Measurements from ENCODE around the gene RIN3. TPM values are rescaled to one million over a fixed set of nuclear protein-coding genes. Genes with fewer than 3 reads are reported as not detected.

RIN3 gene
- total and polyA plus RNA-seq, 2 experiments from 2014 or later, result 3.5 to 5.4 TPM

DNA sequence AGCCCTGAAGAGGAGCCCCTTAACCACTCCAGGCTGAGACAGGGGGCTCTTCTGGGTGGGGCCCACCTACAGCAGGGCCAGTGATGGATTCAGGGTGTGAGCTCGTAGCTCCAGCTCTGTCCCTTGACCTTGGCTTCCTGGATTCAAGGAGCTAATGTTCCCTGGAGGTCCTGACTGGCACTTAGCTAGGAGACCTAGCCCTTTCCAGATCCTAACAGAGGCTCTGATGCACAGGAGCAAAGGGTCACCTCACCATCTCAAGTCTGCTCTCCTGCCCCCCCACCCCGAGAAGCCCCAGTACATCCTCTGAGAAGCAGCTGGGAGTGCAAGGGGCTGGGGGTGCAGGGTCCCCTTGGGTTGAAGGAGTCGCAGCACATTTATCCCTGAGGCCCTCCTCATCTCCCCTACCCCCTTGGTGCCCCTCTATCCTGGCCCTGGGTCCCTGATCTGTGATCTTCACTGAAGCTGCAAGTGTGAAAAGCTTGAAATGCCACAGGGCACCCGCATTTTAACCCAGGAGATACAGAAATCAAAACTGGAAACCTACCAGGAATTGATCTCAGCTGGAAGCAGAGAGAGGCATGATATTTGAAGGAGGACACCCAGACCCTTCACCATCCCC lies 2.9 kb downstream of the RIN3 start:
- Histone ChIP-seq H3K27ac (no peak overlapping the region), H3K36me3 (no peaks in the 10 kb centered on the region), H3K4me3 (no peak overlapping the region), H3K27me3 (peaks cover 46% of the 10 kb centered on the region), H3K9me3 (ENCODE audit: low read depth) (no peaks in the 10 kb centered on the region), H3K4me1 (ENCODE audit: low read depth) (no peaks in the 10 kb centered on the region)
- TF ChIP-seq, protein P1, sequence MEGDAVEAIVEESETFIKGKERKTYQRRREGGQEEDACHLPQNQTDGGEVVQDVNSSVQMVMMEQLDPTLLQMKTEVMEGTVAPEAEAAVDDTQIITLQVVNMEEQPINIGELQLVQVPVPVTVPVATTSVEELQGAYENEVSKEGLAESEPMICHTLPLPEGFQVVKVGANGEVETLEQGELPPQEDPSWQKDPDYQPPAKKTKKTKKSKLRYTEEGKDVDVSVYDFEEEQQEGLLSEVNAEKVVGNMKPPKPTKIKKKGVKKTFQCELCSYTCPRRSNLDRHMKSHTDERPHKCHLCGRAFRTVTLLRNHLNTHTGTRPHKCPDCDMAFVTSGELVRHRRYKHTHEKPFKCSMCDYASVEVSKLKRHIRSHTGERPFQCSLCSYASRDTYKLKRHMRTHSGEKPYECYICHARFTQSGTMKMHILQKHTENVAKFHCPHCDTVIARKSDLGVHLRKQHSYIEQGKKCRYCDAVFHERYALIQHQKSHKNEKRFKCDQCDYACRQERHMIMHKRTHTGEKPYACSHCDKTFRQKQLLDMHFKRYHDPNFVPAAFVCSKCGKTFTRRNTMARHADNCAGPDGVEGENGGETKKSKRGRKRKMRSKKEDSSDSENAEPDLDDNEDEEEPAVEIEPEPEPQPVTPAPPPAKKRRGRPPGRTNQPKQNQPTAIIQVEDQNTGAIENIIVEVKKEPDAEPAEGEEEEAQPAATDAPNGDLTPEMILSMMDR (IDR thresholded peaks at IDR 0.05; ENCODE audit: low read depth, low read length), result no peak
- DNase-seq (ENCODE audit: low read depth in 1 of 2, low spot score in 1 of 2), result no peak

- no peak overlapping the region for H3K4me3 ChIP-seq
- no peaks in the 10 kb centered on the region for H3K9me3 ChIP-seq (ENCODE audit: low read depth)
- H3K36me3 ChIP-seq, result no peaks in the 10 kb centered on the region
- TF ChIP-seq, protein P1 (IDR thresholded peaks at IDR 0.05; ENCODE audit: low read depth, low read length), result no peak
- no peak overlapping the region for H3K27ac ChIP-seq
- DNase-seq (ENCODE audit: low read depth in 1 of 2, low spot score in 1 of 2), result no peak
- H3K27me3 ChIP-seq, result peaks cover 46% of the 10 kb centered on the region
- H3K4me1 ChIP-seq (ENCODE audit: low read depth), result no peaks in the 10 kb centered on the region
Observed at GRCh38 chr14:92516966-92517506, 3.5 kb downstream of the RIN3 start.

DNA sequence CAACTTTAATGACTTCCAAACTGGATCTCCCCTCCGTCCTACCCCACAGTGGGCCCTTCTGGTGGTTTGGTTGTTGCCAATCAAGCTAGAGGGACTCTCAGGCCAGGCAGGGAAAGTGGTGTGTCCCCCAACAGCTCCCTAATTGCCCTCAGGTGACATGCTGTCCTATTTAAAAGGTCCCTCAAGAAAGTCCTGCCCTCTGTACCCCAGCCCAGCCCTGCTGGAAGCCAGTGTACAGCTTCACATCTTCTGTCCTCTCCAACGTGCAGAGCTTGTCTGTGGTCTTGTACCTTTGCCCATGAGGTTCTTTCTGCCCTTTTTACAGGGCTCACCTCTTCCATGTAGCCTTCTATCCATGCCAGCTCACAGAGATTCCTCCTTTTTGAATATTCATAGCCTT lies 4.2 kb downstream of the RIN3 start:
- Histone ChIP-seq H3K4me1 (ENCODE audit: low read depth) (no peaks in the 10 kb centered on the region), H3K36me3 (no peaks in the 10 kb centered on the region), H3K4me3 (no peak overlapping the region), H3K27me3 (peaks cover 41% of the 10 kb centered on the region), H3K9me3 (ENCODE audit: low read depth) (no peaks in the 10 kb centered on the region), H3K27ac (no peak overlapping the region)
- no peak for DNase-seq (ENCODE audit: low read depth in 1 of 2, low spot score in 1 of 2)
- TF ChIP-seq, protein P1 (IDR thresholded peaks at IDR 0.05; ENCODE audit: low read depth, low read length), result no peak

GRCh38 chr14:92519246-92520101 lies 5.9 kb downstream of the RIN3 start:
- H3K9me3 ChIP-seq (ENCODE audit: low read depth), result no peaks in the 10 kb centered on the region
- H3K27ac ChIP-seq, result no peak overlapping the region
- TF ChIP-seq, protein P1 (IDR thresholded peaks at IDR 0.05; ENCODE audit: low read depth, low read length), result no peak
- no peak for DNase-seq (ENCODE audit: low read depth in 1 of 2, low spot score in 1 of 2)
- H3K36me3 ChIP-seq, result no peaks in the 10 kb centered on the region
- no peaks in the 10 kb centered on the region for H3K4me1 ChIP-seq (ENCODE audit: low read depth)
- H3K27me3 ChIP-seq, result peaks cover 27% of the 10 kb centered on the region
- H3K4me3 ChIP-seq, result no peak overlapping the region

- TF ChIP-seq, protein P1 (IDR thresholded peaks at IDR 0.05; ENCODE audit: low read depth, low read length), result no peak
Observed at GRCh38 chr14:92520102-92521057, 6.8 kb downstream of the RIN3 start.

More at GRCh38 chr14:92520102-92521057, 6.8 kb downstream of the RIN3 start:
- Histone ChIP-seq H3K27ac (no peak overlapping the region), H3K9me3 (ENCODE audit: low read depth) (no peaks in the 10 kb centered on the region), H3K36me3 (no peaks in the 10 kb centered on the region), H3K27me3 (peaks cover 18% of the 10 kb centered on the region), H3K4me1 (ENCODE audit: low read depth) (no peaks in the 10 kb centered on the region), H3K4me3 (no peak overlapping the region)
- DNase-seq (ENCODE audit: low read depth in 1 of 2, low spot score in 1 of 2), result no peak

All from cardiac muscle cell (in vitro differentiated cells and primary cell).